Liver (tissue), 9 donors: ENCODE measurements around the gene NR0B2. TPM values are rescaled to one million over a fixed set of nuclear protein-coding genes. Genes with fewer than 3 reads are reported as not detected.

Source experiments
- DNase-seq: peaks from one replicate; pipeline ENCODE4 v3.0.0-alpha.2; 2017; ENCODE audit warnings: low spot score
- H3K27ac ChIP-seq, 2 donors: one replicate each; pipeline ENCODE4 v1.7.0; 2013; ENCODE audit warnings: inconsistent platforms in 2 of 2, low read length in 2 of 2, control low read depth in 1 of 2, low read depth in 1 of 2, mild to moderate bottlenecking in 1 of 2
- H3K27me3 ChIP-seq, 4 donors: one replicate each; pipeline versions ENCODE4 v1.6.1 to v1.7.0; 2013; ENCODE audit warnings: low read length in 3 of 4, inconsistent platforms in 1 of 4, mild to moderate bottlenecking in 1 of 4, moderate library complexity in 1 of 4; ENCODE audit not compliant: control insufficient read depth in 4 of 4, insufficient read depth in 4 of 4
- H3K36me3 ChIP-seq, 4 donors: one replicate each; pipeline versions ENCODE4 v1.6.1 to v1.7.0; 2013; ENCODE audit warnings: low read length in 3 of 4, mild to moderate bottlenecking in 3 of 4, low read depth in 1 of 4, moderate library complexity in 1 of 4; ENCODE audit not compliant: control insufficient read depth in 4 of 4, insufficient read depth in 3 of 4
- H3K4me1 ChIP-seq, 4 donors: one replicate each; pipeline versions ENCODE4 v1.6.1 to v1.7.0; 2013; ENCODE audit warnings: low read length in 3 of 4, mild to moderate bottlenecking in 3 of 4, moderate library complexity in 1 of 4; ENCODE audit not compliant: control insufficient read depth in 4 of 4, insufficient read depth in 4 of 4
- H3K4me3 ChIP-seq, 3 donors: one replicate each; pipeline versions ENCODE4 v1.6.1 to v1.7.0; 2013; ENCODE audit warnings: low read length in 3 of 3, control low read depth in 1 of 3, low read depth in 1 of 3, mild to moderate bottlenecking in 1 of 3
- H3K9ac ChIP-seq, 2 donors: one replicate each; pipeline ENCODE4 v1.7.0; 2013; ENCODE audit warnings: low read length in 2 of 2, mild to moderate bottlenecking in 2 of 2, moderate library complexity in 2 of 2, control low read depth in 1 of 2, low read depth in 1 of 2
- H3K9me3 ChIP-seq, 4 donors: one replicate each; pipeline versions ENCODE4 v1.6.1 to v1.7.0; 2013; ENCODE audit warnings: low read length in 3 of 4; ENCODE audit not compliant: control insufficient read depth in 4 of 4
- FOXA2 ChIP-seq: IDR thresholded peaks from 2 replicates; pipeline ENCODE4 v1.6.1; 2016; ENCODE audit warnings: antibody characterized with exemption
- GABPA ChIP-seq, 2 donors: IDR thresholded peaks in 1 of 2; conservative IDR thresholded peaks in 1 of 2; 2 replicates each; pipeline ENCODE4 v1.6.1; 2016; ENCODE audit warnings: antibody characterized with exemption in 2 of 2, mild to moderate bottlenecking in 1 of 2, moderate library complexity in 1 of 2
- HNF4A ChIP-seq, 2 donors: conservative IDR thresholded peaks; 2 replicates each; pipeline ENCODE4 v1.6.1; 2016; ENCODE audit warnings: antibody characterized with exemption in 2 of 2, mild to moderate bottlenecking in 2 of 2
- HNF4G ChIP-seq: IDR thresholded peaks from 2 replicates; pipeline ENCODE4 v1.6.1; 2016; ENCODE audit warnings: antibody characterized with exemption
- JUND ChIP-seq, 2 donors: IDR thresholded peaks; 2 replicates each; pipeline ENCODE4 v1.6.1; 2016; ENCODE audit warnings: antibody characterized with exemption in 2 of 2
- NR2F2 ChIP-seq: IDR thresholded peaks from 2 replicates; pipeline ENCODE4 v1.6.1; 2016; ENCODE audit warnings: antibody characterized with exemption
- RXRA ChIP-seq, 2 donors: IDR thresholded peaks; 2 replicates each; pipeline ENCODE4 v1.6.1; 2017 to 2018; ENCODE audit warnings: antibody characterized with exemption in 2 of 2, mild to moderate bottlenecking in 1 of 2
- SP1 ChIP-seq: IDR thresholded peaks from 2 replicates; pipeline ENCODE4 v1.6.1; 2018; ENCODE audit warnings: antibody characterized with exemption, mild to moderate bottlenecking
- TAF1 ChIP-seq: conservative IDR thresholded peaks from 2 replicates; pipeline ENCODE4 v1.6.1; 2016; ENCODE audit warnings: antibody characterized with exemption, mild to moderate bottlenecking
- WGBS: extraction: QIAGEN DNeasy Blood & Tissue Kit; methylation state at CpG from one replicate; pipeline ENCODE4 v1.1.7; 2013; 5-methylcytosine and 5-hydroxymethylcytosine counted together
- polyA plus RNA-seq, 2 donors: library from polyadenylated mRNA; stranded (reverse) in 1 of 2; unstranded in 1 of 2; fragments of 200-250 nt in 1 of 2; fragments of >200 nt in 1 of 2; fragmentation: Nextera tagmentation in 1 of 2; extraction: Ambion mirVana in 1 of 2; gene quantifications; one replicate each; pipeline versions ENCODE4 v1.2.1 to v1.2.3, GENCODE V29; 2013 to 2015
- total RNA-seq, 2 donors: library from RNA; depleted of rRNA; stranded (reverse); fragments of >200 nt; gene quantifications; one replicate each; pipeline ENCODE4 v1.2.3, GENCODE V29; 2014
- TF ChIP-seq, protein P1 (sequence below): IDR thresholded peaks from 2 replicates; pipeline ENCODE4 v1.6.1; 2016; ENCODE audit warnings: antibody characterized with exemption, mild to moderate bottlenecking
- donor health status: healthy.
- donor health status: healthy.
- donor health status: healthy.
- donor health status: healthy.
- donor health status: healthy.

NR0B2 gene
- total and polyA plus RNA-seq, 4 donors, result 15.7 to 166 (median 40.6) TPM

DNA sequence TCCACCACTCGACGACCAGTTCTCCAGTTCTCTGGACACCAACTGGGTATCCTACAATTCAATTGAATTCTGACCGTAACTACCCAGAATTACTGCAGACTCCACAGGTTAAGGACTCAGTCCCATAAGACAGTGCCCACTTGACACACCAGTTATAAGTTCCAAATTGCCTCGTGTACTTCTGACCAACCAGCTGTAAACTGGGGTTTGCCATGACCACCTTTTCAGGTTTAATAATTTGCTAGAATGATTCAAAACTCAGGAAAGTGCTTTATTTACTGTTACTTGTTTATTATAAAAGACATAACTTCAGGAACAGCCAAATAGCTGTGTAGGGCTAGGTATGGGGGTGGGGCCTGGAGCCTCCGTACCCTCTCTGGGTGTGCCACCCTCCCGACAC is 23.0 kb upstream of the NR0B2 start:
- peak overlapping the region; percentile 47 to 91 for H3K27ac ChIP-seq
- DNase-seq, result no peak
- H3K27me3 ChIP-seq, result no peaks in the 10 kb centered on the region
- peaks cover 20 to 38% (median 28%) of the 10 kb centered on the region in 4 donors for H3K4me1 ChIP-seq
- no peak overlapping the region for H3K4me3 ChIP-seq
- H3K9ac ChIP-seq, result no peak overlapping the region
- TF ChIP-seq JUND (IDR thresholded peaks at IDR 0.05), result no peak
- TF ChIP-seq NR2F2, result no peak
- no peak for TF ChIP-seq TAF1
- TF ChIP-seq HNF4A (conservative IDR thresholded peaks at IDR 0.05), result no peak
- TF ChIP-seq GABPA (IDR thresholded peaks at IDR 0.05 in 1 of 2, conservative IDR thresholded peaks at IDR 0.05 in 1 of 2), result no peak
- no peaks in the 10 kb centered on the region for H3K9me3 ChIP-seq
- H3K36me3 ChIP-seq, result peaks cover 5 to 12% (median 9%) of the 10 kb centered on the region in 4 donors
- WGBS, result 62% methylated on average over 6 of the region's 6 CpGs

DNA sequence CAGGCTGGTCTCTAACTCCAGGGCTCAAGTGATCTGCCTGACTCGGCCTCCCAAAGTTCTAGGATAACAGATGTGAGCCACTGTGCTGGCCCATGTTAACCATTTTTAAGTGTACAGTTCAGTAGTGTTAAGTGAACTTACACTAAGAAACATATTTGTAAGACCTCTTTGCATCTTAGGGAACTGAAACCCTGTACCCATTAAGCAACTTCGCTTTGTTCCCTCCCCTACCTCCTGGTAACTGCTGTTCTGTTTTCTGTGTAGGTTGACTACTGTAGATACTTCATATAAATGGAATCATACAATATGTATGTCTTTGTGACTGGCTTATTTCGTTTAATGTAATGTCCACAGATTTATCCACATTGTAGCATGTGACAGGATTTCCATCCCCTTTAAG is 18.8 kb upstream of the NR0B2 start:
- Histone ChIP-seq H3K4me3 (no peak overlapping the region), H3K9me3 (no peaks in the 10 kb centered on the region), H3K36me3 (peaks cover 9 to 29% (median 18%) of the 10 kb centered on the region in 4 donors), H3K27ac (no peak overlapping the region), H3K27me3 (no peaks in the 10 kb centered on the region), H3K4me1 (peaks cover 6 to 11% (median 10%) of the 10 kb centered on the region in 4 donors), H3K9ac (no peak overlapping the region)
- TF ChIP-seq FOXA2, result no peak
- TF ChIP-seq, protein P1, sequence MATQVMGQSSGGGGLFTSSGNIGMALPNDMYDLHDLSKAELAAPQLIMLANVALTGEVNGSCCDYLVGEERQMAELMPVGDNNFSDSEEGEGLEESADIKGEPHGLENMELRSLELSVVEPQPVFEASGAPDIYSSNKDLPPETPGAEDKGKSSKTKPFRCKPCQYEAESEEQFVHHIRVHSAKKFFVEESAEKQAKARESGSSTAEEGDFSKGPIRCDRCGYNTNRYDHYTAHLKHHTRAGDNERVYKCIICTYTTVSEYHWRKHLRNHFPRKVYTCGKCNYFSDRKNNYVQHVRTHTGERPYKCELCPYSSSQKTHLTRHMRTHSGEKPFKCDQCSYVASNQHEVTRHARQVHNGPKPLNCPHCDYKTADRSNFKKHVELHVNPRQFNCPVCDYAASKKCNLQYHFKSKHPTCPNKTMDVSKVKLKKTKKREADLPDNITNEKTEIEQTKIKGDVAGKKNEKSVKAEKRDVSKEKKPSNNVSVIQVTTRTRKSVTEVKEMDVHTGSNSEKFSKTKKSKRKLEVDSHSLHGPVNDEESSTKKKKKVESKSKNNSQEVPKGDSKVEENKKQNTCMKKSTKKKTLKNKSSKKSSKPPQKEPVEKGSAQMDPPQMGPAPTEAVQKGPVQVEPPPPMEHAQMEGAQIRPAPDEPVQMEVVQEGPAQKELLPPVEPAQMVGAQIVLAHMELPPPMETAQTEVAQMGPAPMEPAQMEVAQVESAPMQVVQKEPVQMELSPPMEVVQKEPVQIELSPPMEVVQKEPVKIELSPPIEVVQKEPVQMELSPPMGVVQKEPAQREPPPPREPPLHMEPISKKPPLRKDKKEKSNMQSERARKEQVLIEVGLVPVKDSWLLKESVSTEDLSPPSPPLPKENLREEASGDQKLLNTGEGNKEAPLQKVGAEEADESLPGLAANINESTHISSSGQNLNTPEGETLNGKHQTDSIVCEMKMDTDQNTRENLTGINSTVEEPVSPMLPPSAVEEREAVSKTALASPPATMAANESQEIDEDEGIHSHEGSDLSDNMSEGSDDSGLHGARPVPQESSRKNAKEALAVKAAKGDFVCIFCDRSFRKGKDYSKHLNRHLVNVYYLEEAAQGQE, result no peak
- DNase-seq, result no peak
- WGBS, result 90% methylated on average over 3 of the region's 3 CpGs

DNA sequence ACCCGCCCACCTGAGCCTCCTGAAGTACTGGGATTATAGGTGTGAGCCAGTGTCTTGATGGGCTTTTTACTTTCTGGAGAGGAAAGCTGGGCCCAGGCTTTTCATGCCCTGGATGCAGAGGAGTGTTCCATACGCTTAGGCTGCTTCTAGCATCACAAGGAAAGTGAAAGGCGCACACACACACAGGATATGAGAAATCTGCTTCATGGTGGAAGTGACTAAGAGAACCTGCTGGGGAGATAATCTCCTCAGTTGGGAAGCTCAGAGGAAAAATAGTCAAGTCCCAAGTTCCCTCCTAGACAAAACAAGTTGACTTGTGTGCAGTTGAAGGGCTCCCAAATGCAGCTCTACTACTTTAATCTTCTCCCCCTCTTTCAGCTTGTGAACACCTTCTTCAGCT is 9.9 kb upstream of the NR0B2 start:
- H3K4me3 ChIP-seq, result no peak overlapping the region
- peaks cover 1 to 26% (median 16%) of the 10 kb centered on the region in 4 donors for H3K36me3 ChIP-seq
- WGBS, result 93% methylated on average over 3 of the region's 3 CpGs
- DNase-seq, result no peak
- H3K27ac ChIP-seq, result no peak overlapping the region
- peaks cover 4 to 20% (median 12%) of the 10 kb centered on the region in 4 donors for H3K4me1 ChIP-seq
- no peaks in the 10 kb centered on the region for H3K27me3 ChIP-seq
- no peak overlapping the region for H3K9ac ChIP-seq
- no peak for TF ChIP-seq NR2F2
- no peak for TF ChIP-seq HNF4G
- no peak for TF ChIP-seq SP1
- no peak for TF ChIP-seq TAF1
- no peaks in the 10 kb centered on the region for H3K9me3 ChIP-seq

DNA sequence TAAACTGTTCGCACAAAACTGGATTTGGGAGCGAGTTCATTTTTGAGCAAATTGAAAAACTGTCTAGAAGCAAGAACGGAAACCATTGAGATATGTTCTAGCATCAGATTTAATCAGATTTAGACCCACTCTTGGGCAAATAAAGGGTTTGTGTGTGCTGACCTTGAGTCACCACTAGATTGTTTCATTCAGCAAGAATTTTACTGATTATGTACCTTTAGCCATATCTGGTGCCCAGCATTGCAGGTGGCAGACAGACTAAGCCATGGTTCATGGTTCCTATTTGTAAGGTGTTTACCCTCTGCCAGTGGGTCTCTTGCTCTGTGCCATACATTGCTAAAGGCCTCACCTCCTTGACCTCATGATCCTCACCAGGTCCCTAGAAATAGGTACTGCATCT is 9.1 kb upstream of the NR0B2 start:
- no peaks in the 10 kb centered on the region for H3K9me3 ChIP-seq
- 89% methylated on average over 3 of the region's 3 CpGs for WGBS
- peak overlapping the region; percentile 71 to 88 (median 74) for H3K4me3 ChIP-seq
- peaks cover 1 to 20% (median 14%) of the 10 kb centered on the region in 4 donors for H3K36me3 ChIP-seq
- H3K27me3 ChIP-seq, result no peaks in the 10 kb centered on the region
- peak overlapping the region in 1 of 2 donors; percentile 68 for H3K9ac ChIP-seq
- H3K27ac ChIP-seq, result peak overlapping the region in 1 of 2 donors; percentile 5
- no peak for TF ChIP-seq FOXA2
- no peak for TF ChIP-seq HNF4A (conservative IDR thresholded peaks at IDR 0.05)
- TF ChIP-seq, protein P1, result no peak
- TF ChIP-seq HNF4G, result no peak
- no peak for TF ChIP-seq RXRA (IDR thresholded peaks at IDR 0.05)
- TF ChIP-seq NR2F2, result no peak
- no peak for DNase-seq
- H3K4me1 ChIP-seq, result peaks cover 4 to 20% (median 12%) of the 10 kb centered on the region in 4 donors
